Measurements from ENCODE around the gene CXCL12.

The CXCL12 gene

GRCh38 chr10:44347609-44348400 lies 37.1 kb downstream of the CXCL12 start:
- H3K9me3 ChIP-seq (ENCODE audit: control insufficient read depth, low read length) = no peaks in the 10 kb centered on the region
- H3K4me3 ChIP-seq (ENCODE audit: extremely low read depth, insufficient read depth, low read length, poor library complexity, severe bottlenecking) = no peak overlapping the region
- H3K36me3 ChIP-seq (ENCODE audit: control insufficient read depth, insufficient read depth, low read length) = no peaks in the 10 kb centered on the region
- no peak overlapping the region for H3K27ac ChIP-seq (ENCODE audit: low read depth, low read length, severe bottlenecking)
- WGBS, 2 experiments (ENCODE audit: insufficient coverage in 2 of 2) = 81 to 85% methylated on average over 5 to 8 of the region's 10 CpGs
- peaks cover 12% of the 10 kb centered on the region for H3K4me1 ChIP-seq (ENCODE audit: control insufficient read depth, insufficient read depth, low read length, poor library complexity, severe bottlenecking)

DNA sequence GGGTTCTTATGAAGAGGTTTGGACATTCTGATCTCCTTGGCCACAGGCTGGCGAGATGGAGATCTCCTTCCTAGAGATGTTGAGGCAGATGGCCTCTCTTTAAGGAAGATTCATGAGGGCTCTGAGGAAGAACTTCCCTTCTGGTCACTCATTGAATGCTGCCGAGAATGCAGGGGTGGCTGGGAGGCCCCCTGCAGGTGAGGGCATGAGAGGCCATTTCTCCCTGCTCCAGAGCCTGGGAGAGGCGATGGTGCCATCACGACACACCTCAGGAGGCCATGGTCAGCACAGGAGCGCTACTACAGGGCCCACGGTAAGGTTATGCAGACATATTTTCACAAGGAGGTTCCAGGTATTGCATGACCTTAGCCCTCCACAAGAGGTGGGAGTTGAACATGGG lies 40.2 kb downstream of the CXCL12 start:
- no peaks in the 10 kb centered on the region for H3K4me1 ChIP-seq (ENCODE audit: control insufficient read depth, insufficient read depth, low read length, poor library complexity, severe bottlenecking)
- no peaks in the 10 kb centered on the region for H3K36me3 ChIP-seq (ENCODE audit: control insufficient read depth, insufficient read depth, low read length)
- 84 to 95% methylated on average over 6 of the region's 6 CpGs for WGBS, 2 experiments (ENCODE audit: insufficient coverage in 2 of 2)
- no peak overlapping the region for H3K4me3 ChIP-seq (ENCODE audit: extremely low read depth, insufficient read depth, low read length, poor library complexity, severe bottlenecking)
- no peaks in the 10 kb centered on the region for H3K9me3 ChIP-seq (ENCODE audit: control insufficient read depth, low read length)
- H3K27ac ChIP-seq (ENCODE audit: low read depth, low read length, severe bottlenecking) = no peak overlapping the region

GRCh38 chr10:44343843-44344242 lies 41.1 kb downstream of the CXCL12 start:
- Histone ChIP-seq H3K27ac (ENCODE audit: low read depth, low read length, severe bottlenecking) (no peak overlapping the region), H3K36me3 (ENCODE audit: control insufficient read depth, insufficient read depth, low read length) (no peaks in the 10 kb centered on the region), H3K4me3 (ENCODE audit: extremely low read depth, insufficient read depth, low read length, poor library complexity, severe bottlenecking) (no peak overlapping the region), H3K4me1 (ENCODE audit: control insufficient read depth, insufficient read depth, low read length, poor library complexity, severe bottlenecking) (no peaks in the 10 kb centered on the region), H3K9me3 (ENCODE audit: control insufficient read depth, low read length) (no peaks in the 10 kb centered on the region)
- WGBS, 2 experiments (ENCODE audit: insufficient coverage in 2 of 2) = 57 to 60% methylated on average over 3 of the region's 3 CpGs

DNA sequence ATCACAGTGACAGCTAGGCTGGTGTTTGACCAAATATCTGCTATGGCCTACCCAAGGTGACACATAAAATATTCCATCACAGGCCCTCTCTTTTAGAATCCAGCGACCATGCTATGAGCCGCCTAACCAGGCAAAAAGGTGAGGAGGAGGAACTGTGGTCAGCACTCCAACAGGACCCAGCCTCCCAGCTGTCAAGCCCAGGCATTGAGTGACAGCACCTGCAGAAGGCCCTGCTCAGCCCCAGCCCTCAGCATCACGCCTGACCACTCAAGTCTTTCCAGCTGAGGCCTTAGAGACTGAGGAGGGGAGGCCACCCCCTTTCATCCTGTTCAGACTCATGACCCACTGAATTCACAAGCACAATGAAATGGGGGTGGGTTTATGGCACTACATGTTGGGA lies 43.0 kb downstream of the CXCL12 start:
- no peak overlapping the region for H3K27ac ChIP-seq (ENCODE audit: low read depth, low read length, severe bottlenecking)
- no peak overlapping the region for H3K4me3 ChIP-seq (ENCODE audit: extremely low read depth, insufficient read depth, low read length, poor library complexity, severe bottlenecking)
- no peaks in the 10 kb centered on the region for H3K4me1 ChIP-seq (ENCODE audit: control insufficient read depth, insufficient read depth, low read length, poor library complexity, severe bottlenecking)
- no peaks in the 10 kb centered on the region for H3K9me3 ChIP-seq (ENCODE audit: control insufficient read depth, low read length)
- no peaks in the 10 kb centered on the region for H3K36me3 ChIP-seq (ENCODE audit: control insufficient read depth, insufficient read depth, low read length)
- 87% methylated on average over 2 of the region's 3 CpGs; no CpG with 5 or more reads in 1 of the 2 experiments for WGBS, 2 experiments (ENCODE audit: insufficient coverage in 2 of 2)

DNA sequence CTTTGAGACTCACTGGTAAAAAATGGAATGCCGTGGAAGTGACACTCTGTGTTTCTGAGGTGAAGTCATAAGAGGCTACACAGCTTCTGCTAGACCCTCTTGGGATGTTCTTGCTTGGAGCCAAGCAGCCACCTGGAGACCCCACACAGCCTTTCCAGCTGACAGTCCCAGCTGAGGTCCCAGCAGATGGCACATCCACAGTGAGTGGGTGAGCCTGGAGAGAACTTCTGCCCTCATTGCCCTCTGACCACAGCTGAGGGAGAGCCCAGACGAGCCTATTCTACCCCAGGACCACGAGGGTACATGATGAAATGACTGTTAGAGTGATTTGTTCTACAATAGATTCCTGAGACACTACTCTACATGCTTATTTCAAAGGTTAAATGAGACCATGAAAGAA lies 44.3 kb downstream of the CXCL12 start:
- 80% methylated on average over 1 of the region's 3 CpGs; no CpG with 5 or more reads in 1 of the 2 experiments for WGBS, 2 experiments (ENCODE audit: insufficient coverage in 2 of 2)
- H3K4me3 ChIP-seq (ENCODE audit: extremely low read depth, insufficient read depth, low read length, poor library complexity, severe bottlenecking) = no peak overlapping the region
- H3K36me3 ChIP-seq (ENCODE audit: control insufficient read depth, insufficient read depth, low read length) = no peaks in the 10 kb centered on the region
- H3K4me1 ChIP-seq (ENCODE audit: control insufficient read depth, insufficient read depth, low read length, poor library complexity, severe bottlenecking) = no peaks in the 10 kb centered on the region
- no peak overlapping the region for H3K27ac ChIP-seq (ENCODE audit: low read depth, low read length, severe bottlenecking)
- no peaks in the 10 kb centered on the region for H3K9me3 ChIP-seq (ENCODE audit: control insufficient read depth, low read length)

DNA sequence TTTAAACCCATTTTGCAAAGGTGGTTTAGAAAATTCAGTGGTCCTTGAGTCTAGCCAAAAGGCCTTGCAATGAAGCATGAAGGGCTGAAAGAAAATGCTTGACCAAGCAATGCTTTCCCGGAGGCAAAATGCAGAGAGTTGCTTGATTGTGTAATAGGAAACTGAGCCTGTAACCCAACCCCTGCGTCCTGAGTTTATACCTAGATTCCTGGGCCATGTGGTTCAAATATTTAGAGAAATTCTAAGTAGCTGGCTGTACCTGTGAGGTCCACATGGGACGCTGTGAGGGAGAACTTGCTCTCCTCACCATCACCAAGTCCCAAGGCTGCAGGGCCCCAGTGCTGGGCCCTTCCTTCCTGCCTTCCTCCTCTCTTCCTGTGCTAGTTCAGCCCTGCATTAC lies 45.7 kb downstream of the CXCL12 start:
- Histone ChIP-seq H3K4me3 (ENCODE audit: extremely low read depth, insufficient read depth, low read length, poor library complexity, severe bottlenecking) (no peak overlapping the region), H3K9me3 (ENCODE audit: control insufficient read depth, low read length) (no peaks in the 10 kb centered on the region), H3K4me1 (ENCODE audit: control insufficient read depth, insufficient read depth, low read length, poor library complexity, severe bottlenecking) (peaks cover 4% of the 10 kb centered on the region), H3K36me3 (ENCODE audit: control insufficient read depth, insufficient read depth, low read length) (no peaks in the 10 kb centered on the region), H3K27ac (ENCODE audit: low read depth, low read length, severe bottlenecking) (no peak overlapping the region)
- WGBS, 2 experiments (ENCODE audit: insufficient coverage in 2 of 2) = 83 to 87% methylated on average over 2 to 3 of the region's 3 CpGs

GRCh38 chr10:44337081-44337480 lies 47.8 kb downstream of the CXCL12 start:
- no peaks in the 10 kb centered on the region for H3K36me3 ChIP-seq (ENCODE audit: control insufficient read depth, insufficient read depth, low read length)
- 86 to 97% methylated on average over 4 of the region's 4 CpGs for WGBS, 2 experiments (ENCODE audit: insufficient coverage in 2 of 2)
- no peak overlapping the region for H3K27ac ChIP-seq (ENCODE audit: low read depth, low read length, severe bottlenecking)
- no peaks in the 10 kb centered on the region for H3K9me3 ChIP-seq (ENCODE audit: control insufficient read depth, low read length)
- H3K4me1 ChIP-seq (ENCODE audit: control insufficient read depth, insufficient read depth, low read length, poor library complexity, severe bottlenecking) = peaks cover 4% of the 10 kb centered on the region
- no peak overlapping the region for H3K4me3 ChIP-seq (ENCODE audit: extremely low read depth, insufficient read depth, low read length, poor library complexity, severe bottlenecking)

DNA sequence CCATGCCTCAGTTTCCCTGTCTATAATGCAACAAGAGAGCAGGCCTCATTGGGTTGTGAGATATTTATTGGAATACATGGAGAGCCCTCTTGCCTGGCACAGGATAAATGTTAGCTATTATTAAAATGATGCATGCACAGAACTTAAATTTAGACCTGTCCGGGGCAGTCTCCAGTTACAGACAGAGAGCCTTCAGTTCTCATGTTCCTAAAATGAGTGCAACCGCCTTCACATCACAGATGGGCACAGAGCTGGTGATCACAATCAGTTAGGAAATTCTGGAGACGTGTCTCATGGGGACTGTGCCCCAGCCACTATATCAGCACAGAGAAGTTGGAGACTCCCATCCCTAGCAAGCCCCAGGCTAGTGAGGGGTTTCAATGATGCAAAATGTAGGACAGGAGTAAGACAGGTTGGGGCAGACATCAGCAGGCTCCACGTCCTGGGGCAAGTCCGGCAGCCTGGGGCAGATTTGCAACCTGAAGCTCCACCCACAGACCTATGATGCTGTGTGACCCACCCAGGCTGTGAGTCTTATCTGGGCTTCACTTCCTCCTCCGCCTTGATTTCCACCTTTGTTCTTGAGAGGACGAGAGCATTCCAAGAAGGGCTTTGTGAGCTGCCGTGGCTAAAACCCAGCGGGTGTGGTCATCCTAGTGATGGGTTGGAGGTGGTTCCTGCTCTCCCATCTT lies 49.4 kb downstream of the CXCL12 start:
- Histone ChIP-seq H3K27ac (ENCODE audit: low read depth, low read length, severe bottlenecking) (no peak overlapping the region), H3K9me3 (ENCODE audit: control insufficient read depth, low read length) (no peaks in the 10 kb centered on the region), H3K4me3 (ENCODE audit: extremely low read depth, insufficient read depth, low read length, poor library complexity, severe bottlenecking) (no peak overlapping the region), H3K4me1 (ENCODE audit: control insufficient read depth, insufficient read depth, low read length, poor library complexity, severe bottlenecking) (peaks cover 4% of the 10 kb centered on the region), H3K36me3 (ENCODE audit: control insufficient read depth, insufficient read depth, low read length) (no peaks in the 10 kb centered on the region)
- WGBS, 2 experiments (ENCODE audit: insufficient coverage in 2 of 2) = 57 to 62% methylated on average over 3 of the region's 9 CpGs

DNA sequence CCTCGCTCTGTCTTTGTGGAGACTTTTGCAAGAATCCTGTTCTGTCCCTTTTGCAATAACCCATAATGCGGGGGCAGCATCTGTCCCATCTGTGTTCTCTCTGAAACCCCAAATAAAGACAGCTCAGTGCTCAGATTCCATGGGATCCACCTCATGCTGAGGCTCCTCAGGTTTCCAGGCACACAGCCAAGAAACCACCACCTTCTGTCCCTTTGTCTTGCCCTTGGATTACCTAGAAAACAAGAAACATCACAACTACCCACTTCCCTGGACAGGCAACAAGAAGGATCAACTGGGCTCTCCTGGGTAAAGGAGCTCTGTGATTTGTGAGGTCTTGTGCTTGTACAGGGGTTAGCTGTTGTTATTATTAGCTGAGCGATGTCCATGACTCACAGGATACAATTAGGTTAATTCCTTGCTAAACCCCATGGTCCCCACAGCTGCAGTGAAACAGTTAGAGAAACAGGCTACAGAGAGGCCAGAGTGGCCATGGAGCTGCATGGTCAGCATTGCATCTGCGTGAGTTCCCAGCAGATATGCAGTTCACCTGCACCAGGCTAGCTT lies 50.2 kb downstream of the CXCL12 start:
- H3K9me3 ChIP-seq (ENCODE audit: control insufficient read depth, low read length) = no peaks in the 10 kb centered on the region
- no peaks in the 10 kb centered on the region for H3K36me3 ChIP-seq (ENCODE audit: control insufficient read depth, insufficient read depth, low read length)
- peaks cover 4% of the 10 kb centered on the region for H3K4me1 ChIP-seq (ENCODE audit: control insufficient read depth, insufficient read depth, low read length, poor library complexity, severe bottlenecking)
- no peak overlapping the region for H3K27ac ChIP-seq (ENCODE audit: low read depth, low read length, severe bottlenecking)
- 89 to 92% methylated on average over 3 to 4 of the region's 4 CpGs for WGBS, 2 experiments (ENCODE audit: insufficient coverage in 2 of 2)
- no peak overlapping the region for H3K4me3 ChIP-seq (ENCODE audit: extremely low read depth, insufficient read depth, low read length, poor library complexity, severe bottlenecking)

DNA sequence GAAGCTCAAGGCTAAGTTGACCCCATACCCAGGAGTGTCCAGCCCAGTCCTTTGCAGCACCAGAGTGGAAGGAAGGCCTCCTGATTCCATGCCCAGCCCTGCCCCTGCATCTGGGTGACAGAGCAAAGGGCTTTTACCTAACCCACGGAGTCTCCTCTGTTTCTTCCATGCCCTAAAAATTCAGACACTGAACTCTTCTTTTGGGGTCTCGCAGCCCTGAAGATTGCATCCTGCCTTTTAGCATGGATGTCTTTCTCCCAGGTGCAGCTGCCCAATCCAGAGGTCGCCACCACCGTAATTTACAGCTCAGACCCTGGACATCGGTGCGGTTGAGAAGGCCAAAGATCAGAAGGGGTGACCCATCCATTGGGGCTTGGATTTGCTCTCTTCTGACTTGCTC lies 50.8 kb downstream of the CXCL12 start:
- Histone ChIP-seq H3K9me3 (ENCODE audit: control insufficient read depth, low read length) (no peaks in the 10 kb centered on the region), H3K4me1 (ENCODE audit: control insufficient read depth, insufficient read depth, low read length, poor library complexity, severe bottlenecking) (peaks cover 4% of the 10 kb centered on the region), H3K27ac (ENCODE audit: low read depth, low read length, severe bottlenecking) (no peak overlapping the region), H3K36me3 (ENCODE audit: control insufficient read depth, insufficient read depth, low read length) (no peaks in the 10 kb centered on the region), H3K4me3 (ENCODE audit: extremely low read depth, insufficient read depth, low read length, poor library complexity, severe bottlenecking) (no peak overlapping the region)
- 90 to 94% methylated on average over 3 to 6 of the region's 6 CpGs for WGBS, 2 experiments (ENCODE audit: insufficient coverage in 2 of 2)

DNA sequence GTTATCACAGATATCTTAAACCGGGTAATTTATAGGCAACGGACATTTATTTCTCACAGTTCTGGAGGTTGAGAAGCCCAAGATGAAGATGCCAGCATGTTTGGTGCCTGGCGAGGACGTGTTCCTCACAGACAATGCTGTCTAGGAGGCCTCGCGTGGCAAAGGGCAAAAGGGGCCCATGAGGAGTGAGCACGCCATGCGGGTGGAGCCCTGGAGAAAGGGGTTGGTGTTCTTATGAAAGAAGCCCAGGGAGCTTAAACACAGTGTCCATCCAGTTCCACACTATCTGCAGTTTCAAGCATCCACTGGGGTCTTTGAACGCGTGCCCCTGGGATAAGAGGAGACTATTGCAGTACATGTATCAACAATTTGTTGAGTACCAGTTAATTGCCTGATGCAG lies 51.4 kb downstream of the CXCL12 start:
- Histone ChIP-seq H3K4me1 (ENCODE audit: control insufficient read depth, insufficient read depth, low read length, poor library complexity, severe bottlenecking) (peaks cover 4% of the 10 kb centered on the region), H3K36me3 (ENCODE audit: control insufficient read depth, insufficient read depth, low read length) (no peaks in the 10 kb centered on the region), H3K9me3 (ENCODE audit: control insufficient read depth, low read length) (no peaks in the 10 kb centered on the region), H3K4me3 (ENCODE audit: extremely low read depth, insufficient read depth, low read length, poor library complexity, severe bottlenecking) (no peak overlapping the region), H3K27ac (ENCODE audit: low read depth, low read length, severe bottlenecking) (no peak overlapping the region)
- WGBS, 2 experiments (ENCODE audit: insufficient coverage in 2 of 2) = 87 to 98% methylated on average over 8 to 10 of the region's 10 CpGs

All from mesodermal cell (in vitro differentiated cells).